ENCODE results near the gene TENT4B.

The TENT4B gene

DNA sequence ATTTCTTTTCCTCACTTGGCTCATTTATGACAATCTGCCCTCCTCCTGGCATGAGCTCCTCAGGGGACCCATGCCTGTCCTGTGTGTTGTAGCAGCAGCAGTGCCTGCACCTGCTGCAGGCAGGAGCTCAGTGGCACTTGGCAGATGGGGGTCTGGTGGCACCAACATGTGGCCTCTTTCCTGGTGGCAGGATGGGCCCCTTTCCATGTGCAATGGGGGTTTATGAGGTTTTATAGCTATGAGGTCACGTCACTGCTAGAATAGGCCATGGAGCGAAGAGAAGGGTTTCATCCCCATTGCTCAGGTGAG, 120.2 kb downstream of the TENT4B start:
- no peak for FAIRE-seq

DNA sequence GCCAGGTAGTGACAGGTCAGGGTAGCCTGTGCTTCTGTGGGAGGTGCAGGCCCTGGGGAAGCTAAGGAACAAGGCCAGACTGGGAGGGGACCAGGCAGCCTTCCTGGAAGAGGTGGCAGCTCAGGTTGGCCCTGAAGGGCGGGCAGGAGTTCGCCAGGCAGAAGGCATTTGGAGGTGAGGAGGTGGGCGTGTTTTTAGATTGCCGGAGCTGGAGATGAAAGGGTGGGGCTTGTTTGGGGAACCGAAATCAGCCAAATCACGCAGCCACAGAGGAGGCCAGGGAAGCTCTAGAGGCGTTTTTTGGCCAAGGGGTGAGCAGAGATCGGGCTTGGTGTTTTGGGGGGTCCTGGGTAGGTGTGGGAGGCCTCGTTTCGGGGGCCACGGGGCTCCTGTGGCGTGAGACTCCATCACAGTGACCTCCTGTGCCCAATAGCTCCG, 120.8 kb downstream of the TENT4B start:
- no peak for FAIRE-seq

DNA sequence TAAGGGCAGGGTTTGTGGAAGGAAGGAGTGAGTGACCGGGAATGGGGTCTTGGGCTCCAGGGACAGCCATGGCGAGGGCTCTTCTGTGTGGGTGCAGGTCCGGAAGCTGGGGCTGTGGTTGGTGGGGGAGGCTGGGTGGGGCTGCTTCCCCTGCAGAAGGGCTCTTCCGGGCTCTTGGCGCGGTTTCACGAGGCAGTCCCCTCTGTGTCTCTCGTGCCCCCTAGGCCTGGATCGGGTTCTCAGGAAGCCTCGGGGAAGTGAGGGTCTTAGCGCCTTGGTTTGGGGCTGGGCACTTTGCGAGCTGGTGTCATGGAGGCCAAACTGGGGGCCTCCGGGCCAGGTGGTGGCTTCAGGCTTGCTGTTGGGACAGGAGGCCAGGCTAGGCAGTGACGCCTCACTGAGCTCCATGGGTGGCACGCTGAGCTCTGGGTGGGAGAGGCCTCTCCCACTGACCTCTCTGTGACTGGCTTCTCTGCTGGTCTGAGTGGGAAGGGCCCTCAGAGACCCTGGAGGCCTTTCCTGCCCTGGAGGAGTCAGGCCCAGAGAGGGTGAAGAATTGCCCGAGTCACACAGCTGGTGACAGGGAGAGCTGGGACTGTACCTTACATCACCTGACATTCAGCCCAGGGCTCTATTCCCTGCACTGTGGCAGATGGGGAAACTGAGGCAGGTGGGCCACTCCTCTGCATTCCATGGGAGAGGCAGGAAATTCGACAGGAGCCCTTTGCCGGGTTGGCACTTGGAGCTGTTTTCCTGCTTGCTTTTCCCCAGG, 121.4 kb downstream of the TENT4B start:
- no peak for FAIRE-seq

DNA sequence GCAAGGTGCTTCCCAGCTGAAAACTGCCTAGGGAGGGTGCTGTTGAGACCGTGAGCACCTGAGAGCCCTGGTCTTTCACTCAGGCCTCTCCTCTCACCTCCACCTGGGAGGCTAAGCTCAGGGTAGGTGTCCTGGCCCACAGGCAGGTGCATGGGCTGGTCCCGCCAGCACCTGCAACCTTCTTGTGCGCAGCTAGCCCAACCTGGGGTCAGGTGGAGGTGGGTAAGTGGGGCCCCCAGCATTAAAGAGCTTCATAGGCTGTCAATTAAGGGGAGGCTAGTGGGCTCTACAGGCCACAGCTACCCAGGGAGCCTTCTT, 122.0 kb downstream of the TENT4B start:
- no peak for FAIRE-seq

DNA sequence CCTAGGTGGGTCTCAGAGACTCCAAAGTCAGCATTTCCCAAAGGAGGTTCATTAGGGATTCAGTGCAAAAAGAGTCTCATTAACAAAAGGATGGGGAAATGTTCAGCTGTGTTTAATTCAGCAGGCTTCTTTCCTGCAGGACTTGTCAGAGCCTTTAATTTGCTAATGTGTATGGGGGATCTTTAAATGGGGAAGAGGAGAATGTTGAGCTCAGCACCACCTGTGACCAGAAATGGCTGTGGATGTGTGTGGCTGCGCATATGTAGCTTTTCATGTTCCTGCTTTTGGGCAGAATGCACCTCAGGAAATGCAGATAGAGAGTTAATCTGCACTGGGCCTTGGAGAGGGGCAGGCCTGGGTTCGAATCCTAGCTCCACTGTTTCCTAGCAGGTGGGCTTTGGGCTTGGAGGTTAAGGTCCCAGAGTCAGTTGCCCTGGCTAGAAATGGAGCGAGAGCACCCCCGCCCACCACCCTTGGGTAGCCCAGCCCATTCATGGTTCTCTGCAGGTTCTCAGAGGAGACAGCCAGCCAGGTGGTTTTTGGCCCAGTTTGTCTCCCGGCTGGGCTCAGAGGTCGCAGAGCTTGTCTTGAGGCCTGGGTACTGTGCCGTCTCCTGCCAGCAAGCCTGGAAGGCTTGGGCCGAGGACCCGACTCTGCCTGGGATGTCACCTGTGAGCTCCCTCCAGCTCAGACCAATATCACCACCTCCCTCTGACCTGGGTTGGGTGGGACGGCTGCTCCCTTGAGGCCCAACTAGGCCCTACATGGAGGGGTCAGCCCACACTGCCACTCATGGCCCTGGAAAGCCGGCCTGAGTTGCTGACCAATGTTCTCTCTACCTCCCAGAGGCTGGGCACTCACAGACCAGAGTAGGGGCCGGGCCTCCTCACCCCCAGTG, 122.6 kb downstream of the TENT4B start:
- FAIRE-seq: no peak

DNA sequence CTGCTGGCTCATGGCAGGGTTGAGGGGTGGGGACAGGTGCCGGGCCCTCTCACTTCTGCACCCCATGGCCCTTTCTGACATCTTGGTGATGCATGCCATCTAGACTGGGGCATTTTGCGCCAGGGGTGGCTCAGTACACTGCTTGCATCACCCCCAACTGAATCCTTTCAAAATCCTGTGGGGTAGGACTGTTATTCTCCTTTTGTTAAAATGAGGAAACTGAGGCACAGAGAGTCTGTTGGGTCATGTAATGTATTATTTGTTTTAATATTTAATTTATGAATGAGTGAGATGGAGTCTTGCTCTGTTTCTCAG, 123.2 kb downstream of the TENT4B start:
- no peak for FAIRE-seq

DNA sequence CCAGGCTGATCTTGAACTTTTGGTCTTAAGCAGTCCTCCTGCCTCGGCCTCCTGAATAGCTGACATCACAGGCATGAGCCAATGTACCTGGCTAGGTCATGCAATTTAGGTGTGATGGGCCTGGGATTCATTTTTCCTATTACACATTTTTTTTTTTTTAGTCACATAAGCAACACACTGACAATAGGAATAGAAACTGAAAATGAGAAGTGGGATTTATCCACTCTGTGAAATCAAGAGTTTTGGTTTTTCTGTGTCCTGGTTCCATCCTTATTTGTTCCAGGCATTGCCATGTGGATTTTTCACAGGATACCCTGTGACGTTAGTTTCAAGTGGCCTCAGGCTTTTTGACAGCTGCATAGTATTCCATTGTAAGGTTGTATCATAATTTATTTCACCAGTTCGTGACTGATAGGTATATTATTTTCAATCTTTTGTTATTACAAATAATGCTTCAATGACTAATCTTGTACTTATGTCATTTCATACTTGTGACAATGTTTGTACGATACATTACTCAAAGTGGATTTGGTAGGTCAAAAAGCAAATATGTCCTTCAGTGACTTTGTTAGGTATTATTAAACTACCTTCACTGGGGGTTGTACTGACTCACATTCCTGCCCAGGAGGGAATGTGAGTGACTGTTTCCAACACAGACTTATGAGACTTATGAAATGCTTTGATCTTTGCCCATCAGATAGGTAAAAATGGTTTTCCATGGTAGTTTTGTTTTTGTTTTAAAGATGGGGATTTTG, 123.9 kb downstream of the TENT4B start:
- no peak for FAIRE-seq

DNA sequence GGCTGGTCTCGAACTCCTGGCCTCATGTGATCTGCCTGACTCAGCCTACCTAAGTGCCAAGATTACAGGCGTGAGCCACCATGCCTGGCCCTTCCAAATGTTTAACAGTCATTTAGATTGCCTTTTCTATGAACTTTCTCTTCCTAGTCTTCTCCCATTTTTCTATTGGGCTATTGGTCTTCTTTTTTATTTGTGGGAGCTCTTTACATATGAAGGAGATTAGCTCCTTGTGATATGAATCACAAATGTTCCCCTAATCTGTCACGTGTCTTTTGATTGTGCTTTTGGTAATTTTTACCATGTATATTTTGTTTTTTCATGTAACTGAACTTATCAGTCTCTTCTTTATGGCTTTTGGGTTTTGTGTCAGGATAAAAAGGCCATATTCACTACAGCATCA, 125.1 kb downstream of the TENT4B start:
- FAIRE-seq: no peak

DNA sequence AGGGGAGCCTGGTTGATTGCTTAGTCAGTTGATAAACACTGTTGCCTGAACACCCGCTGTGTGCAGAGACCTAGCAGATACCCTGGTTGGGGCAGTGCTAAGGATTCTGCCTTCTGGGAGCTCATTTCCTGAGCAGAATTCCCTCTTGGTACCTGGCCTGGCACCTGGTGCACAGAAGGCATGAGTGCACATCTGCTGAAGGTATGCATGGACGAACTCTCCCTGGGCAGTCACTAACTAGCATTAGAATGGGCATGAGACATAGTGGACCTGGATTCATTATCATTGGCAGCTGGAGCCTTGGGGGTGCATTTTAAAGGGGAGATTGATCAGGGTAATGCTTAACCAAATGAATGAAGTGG, 126.4 kb downstream of the TENT4B start:
- FAIRE-seq: no peak

DNA sequence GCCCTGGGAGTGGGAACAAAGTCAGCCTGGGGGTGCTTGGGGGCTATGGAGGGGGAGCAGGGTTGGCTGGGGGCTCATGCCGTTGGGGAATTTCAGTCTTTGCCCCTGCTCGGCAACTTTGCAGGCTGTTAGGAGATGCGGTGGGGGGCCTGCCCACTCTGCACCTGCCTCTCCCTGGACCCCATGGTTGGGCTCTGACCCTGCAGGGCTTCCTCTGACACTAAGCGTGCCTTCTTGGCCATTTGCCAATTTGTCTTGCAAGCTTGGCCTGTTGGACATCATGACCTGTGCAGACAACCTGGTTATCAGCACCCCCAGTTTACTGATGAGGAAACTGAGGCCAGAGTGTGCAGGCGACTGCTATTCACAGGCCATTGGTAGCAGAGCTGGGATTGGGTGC, 127.8 kb downstream of the TENT4B start:
- no peak for FAIRE-seq
